Loucy (cell line): ENCODE data around the gene EBP.

Experiments
- H2AFZ ChIP-seq: fragments of 200-600 bp; sonication (generic); 2 replicates; pipeline ENCODE4 v1.6.0; 2016; ENCODE audit warnings: antibody characterized with exemption, mild to moderate bottlenecking, low read length, moderate library complexity
- H3F3A ChIP-seq: fragments of 200-600 bp; 2 replicates; pipeline ENCODE4 v1.6.0; 2016; ENCODE audit warnings: antibody characterized with exemption, low read depth, mild to moderate bottlenecking
- H3K27me3 ChIP-seq: fragments of 200-600 bp; sonication (generic); 2 replicates; pipeline ENCODE4 v1.6.1; 2014; ENCODE audit warnings: low read length, mild to moderate bottlenecking; ENCODE audit not compliant: insufficient read depth, poor library complexity, severe bottlenecking
- H3K36me3 ChIP-seq: fragments of 200-600 bp; sonication (generic); 2 replicates; pipeline ENCODE4 v1.6.1; 2016; ENCODE audit warnings: low read length; ENCODE audit not compliant: insufficient read depth
- H3K4me1 ChIP-seq: fragments of 200-600 bp; sonication (generic); 2 replicates; pipeline ENCODE4 v1.5.1; 2014; ENCODE audit warnings: low read length, mild to moderate bottlenecking; ENCODE audit not compliant: insufficient read depth, poor library complexity, severe bottlenecking
- H3K4me2 ChIP-seq: fragments of 200-600 bp; sonication (generic); 2 replicates; pipeline ENCODE4 v1.6.0; 2014; ENCODE audit warnings: antibody characterized with exemption, low read length, low read depth, mild to moderate bottlenecking; ENCODE audit not compliant: poor library complexity, severe bottlenecking
- H3K4me3 ChIP-seq: fragments of 200-600 bp; sonication (generic); 2 replicates; pipeline ENCODE4 v1.5.1; 2014; ENCODE audit warnings: low read length, mild to moderate bottlenecking, mixed read lengths; ENCODE audit not compliant: poor library complexity, severe bottlenecking
- H3K79me2 ChIP-seq: fragments of 200-600 bp; sonication (generic); 2 replicates; pipeline ENCODE4 v1.6.1; 2014; ENCODE audit warnings: low read length; ENCODE audit not compliant: insufficient read depth
- H3K9ac ChIP-seq: fragments of 200-600 bp; sonication (generic); 2 replicates; pipeline ENCODE4 v1.6.0; 2014; ENCODE audit warnings: mild to moderate bottlenecking, low read depth, low read length, moderate library complexity; ENCODE audit not compliant: poor library complexity, severe bottlenecking
- H3K9me2 ChIP-seq: fragments of 200-600 bp; sonication (generic); replicated peaks from 2 replicates; pipeline ENCODE4 v1.6.1; 2016; ENCODE audit warnings: low read depth, low read length, mixed read lengths
- H3K9me3 ChIP-seq: fragments of 200-600 bp; sonication (generic); 2 replicates; pipeline ENCODE4 v1.6.1; 2014; ENCODE audit warnings: mild to moderate bottlenecking, antibody characterized with exemption, low read length, low read depth; ENCODE audit not compliant: insufficient read depth
- H4K20me1 ChIP-seq: fragments of 200-600 bp; sonication (generic); 2 replicates; pipeline ENCODE4 v1.6.0; 2014; ENCODE audit warnings: antibody characterized with exemption, low read length, mild to moderate bottlenecking; ENCODE audit not compliant: insufficient read depth, poor library complexity, severe bottlenecking
- CTCF ChIP-seq: fragments of 200-600 bp; sonication (generic); conservative IDR thresholded peaks from 2 replicates; pipeline ENCODE4 v1.5.1; 2014; ENCODE audit warnings: mild to moderate bottlenecking, antibody characterized with exemption, low read length
- EZH2phosphoT487 ChIP-seq: fragments of 200-600 bp; IDR thresholded peaks from 2 replicates; pipeline ENCODE4 v1.6.1; 2018; ENCODE audit warnings: antibody characterized with exemption, mild to moderate bottlenecking, moderate library complexity, borderline replicate concordance

Gene EBP

GRCh38 chrX:48520455-48520854, 1.2 kb upstream of the EBP start:
- Histone ChIP-seq H3K4me3 (peak overlapping the region; percentile 89), H2AFZ (no peak overlapping the region), H3F3A (peaks cover 4% of the 10 kb centered on the region; the same call in 1 of the 2 replicates), H3K4me1 (peaks cover 26% of the 10 kb centered on the region), H4K20me1 (peaks cover 9% of the 10 kb centered on the region), H3K4me2 (peak overlapping the region; percentile 97), H3K9me2 (no peaks in the 10 kb centered on the region), H3K79me2 (peaks cover 33% of the 10 kb centered on the region), H3K9ac (peak overlapping the region; percentile 87), H3K9me3 (no peaks in the 10 kb centered on the region), H3K27me3 (no peaks in the 10 kb centered on the region), H3K36me3 (no peaks in the 10 kb centered on the region)
- TF ChIP-seq CTCF: no peak
- no peak for TF ChIP-seq EZH2phosphoT487

GRCh38 chrX:48520976-48521352, 644 bp upstream of the EBP start:
- Histone ChIP-seq H3F3A (peaks cover 4% of the 10 kb centered on the region; the same call in 1 of the 2 replicates), H4K20me1 (peaks cover 9% of the 10 kb centered on the region), H3K36me3 (no peaks in the 10 kb centered on the region), H2AFZ (peak overlapping the region; percentile 51; the same call in 1 of the 2 replicates), H3K4me1 (peaks cover 26% of the 10 kb centered on the region), H3K27me3 (no peaks in the 10 kb centered on the region), H3K9ac (peak overlapping the region; percentile 87), H3K9me3 (no peaks in the 10 kb centered on the region), H3K9me2 (no peaks in the 10 kb centered on the region), H3K4me2 (peak overlapping the region; percentile 97), H3K4me3 (peak overlapping the region; percentile 89), H3K79me2 (peaks cover 38% of the 10 kb centered on the region)
- TF ChIP-seq CTCF: no peak
- no peak for TF ChIP-seq EZH2phosphoT487

GRCh38 chrX:48522291-48522690, 683 bp downstream of the EBP start:
- Histone ChIP-seq H3K9ac (peak overlapping the region; percentile 93), H3K4me1 (peaks cover 29% of the 10 kb centered on the region), H3K79me2 (peaks cover 46% of the 10 kb centered on the region), H2AFZ (no peak overlapping the region), H3K9me3 (no peaks in the 10 kb centered on the region), H3K9me2 (no peaks in the 10 kb centered on the region), H3K4me2 (peak overlapping the region; percentile 88), H3K4me3 (peak overlapping the region; percentile 89), H3K27me3 (no peaks in the 10 kb centered on the region), H3K36me3 (peaks cover 12% of the 10 kb centered on the region; the same call in 1 of the 2 replicates), H3F3A (peaks cover 4% of the 10 kb centered on the region; the same call in 1 of the 2 replicates), H4K20me1 (peaks cover 9% of the 10 kb centered on the region)
- no peak for TF ChIP-seq CTCF
- no peak for TF ChIP-seq EZH2phosphoT487
